ENCODE data around the gene DOCK8. TPM values are rescaled to one million over a fixed set of nuclear protein-coding genes. Genes with fewer than 3 reads are reported as not detected.

DOCK8 gene
- total RNA-seq, 2 experiments from 2014 or later = 110 to 114 TPM

- no peak overlapping the region for H3K27ac Mint-ChIP-seq
- no peaks in the 10 kb centered on the region for H3K9me3 Mint-ChIP-seq
- peaks cover 40% of the 10 kb centered on the region for H3K36me3 Mint-ChIP-seq (ENCODE audit: low read depth)
- intact Hi-C loops (cut with micrococcal nuclease) = loop anchor here (5.0 kb wide), 2 partner anchors 225 to 1600 kb away; partner anchors contain the start of gene KANK1
- no peak for DNase-seq
- CTCF ChIA-PET = interaction anchor here (1.0 to 1.2 kb wide), 2 partner anchors 11 to 14 kb away, joined by 3 to 4 read pairs; no protein-coding TSS in a partner anchor
- peaks cover 34% of the 10 kb centered on the region for H3K4me1 Mint-ChIP-seq (ENCODE audit: low read depth)
- no peak overlapping the region for H3K4me3 Mint-ChIP-seq
- no peaks in the 10 kb centered on the region for H3K27me3 Mint-ChIP-seq (ENCODE audit: low read depth)
Observed at GRCh38 chr9:277601-278295, 63.1 kb downstream of the DOCK8 start.

GRCh38 chr9:278651-279050 is 64.0 kb downstream of the DOCK8 start:
- peak; percentile 78 for DNase-seq
- no peak overlapping the region for H3K4me3 Mint-ChIP-seq
- H3K4me1 Mint-ChIP-seq (ENCODE audit: low read depth) = peaks cover 42% of the 10 kb centered on the region
- intact Hi-C loops (cut with micrococcal nuclease) = loop anchor here (5.0 kb wide), 2 partner anchors 224 to 1599 kb away; partner anchors contain the start of gene KANK1
- no peaks in the 10 kb centered on the region for H3K27me3 Mint-ChIP-seq (ENCODE audit: low read depth)
- H3K9me3 Mint-ChIP-seq = no peaks in the 10 kb centered on the region
- CTCF ChIA-PET = no interaction called here
- H3K27ac Mint-ChIP-seq = no peak overlapping the region
- peaks cover 40% of the 10 kb centered on the region for H3K36me3 Mint-ChIP-seq (ENCODE audit: low read depth)

GRCh38 chr9:279674-280073 is 65.0 kb downstream of the DOCK8 start:
- Mint-ChIP-seq H3K36me3 (ENCODE audit: low read depth) (peaks cover 40% of the 10 kb centered on the region), H3K4me1 (ENCODE audit: low read depth) (peaks cover 51% of the 10 kb centered on the region), H3K4me3 (no peak overlapping the region), H3K9me3 (no peaks in the 10 kb centered on the region), H3K27me3 (ENCODE audit: low read depth) (no peaks in the 10 kb centered on the region), H3K27ac (peak overlapping the region; percentile 6)
- DNase-seq = peak; percentile 40
- CTCF ChIA-PET = interaction anchor here (1.5 kb wide), 1 partner anchor 103 kb away, joined by 3 read pairs; no protein-coding TSS in a partner anchor
- intact Hi-C loops (cut with micrococcal nuclease) = loop anchor here (5.0 kb wide), 3 partner anchors 223 to 1598 kb away; partner anchors contain the start of gene KANK1

- Mint-ChIP-seq H3K27me3 (ENCODE audit: low read depth) (no peaks in the 10 kb centered on the region), H3K9me3 (no peaks in the 10 kb centered on the region), H3K4me1 (ENCODE audit: low read depth) (peaks cover 47% of the 10 kb centered on the region), H3K36me3 (ENCODE audit: low read depth) (peaks cover 36% of the 10 kb centered on the region), H3K27ac (peak overlapping the region; percentile 87), H3K4me3 (peak overlapping the region; percentile 70)
- peak; percentile 58 for DNase-seq
- intact Hi-C loops (cut with micrococcal nuclease) = loop anchor here (1.0 to 5.0 kb wide), 3 partner anchors 10 to 355 kb away; no protein-coding TSS in a partner anchor
- CTCF ChIA-PET = no interaction called here
Observed at GRCh38 chr9:281741-282645, 67.3 kb downstream of the DOCK8 start.

GRCh38 chr9:286071-286740 is 71.5 kb downstream of the DOCK8 start:
- H3K27ac Mint-ChIP-seq = no peak overlapping the region
- H3K9me3 Mint-ChIP-seq = no peaks in the 10 kb centered on the region

GRCh38 chr9:289121-289520 is 74.5 kb downstream of the DOCK8 start:
- CTCF ChIA-PET = interaction anchor here (1.1 to 1.5 kb wide), 2 partner anchors 10 to 74 kb away, joined by 3 read pairs; no protein-coding TSS in a partner anchor
- no peak for DNase-seq
- H3K9me3 Mint-ChIP-seq = no peaks in the 10 kb centered on the region
- intact Hi-C loops (cut with micrococcal nuclease) = no loop called here
- H3K27me3 Mint-ChIP-seq (ENCODE audit: low read depth) = no peaks in the 10 kb centered on the region
- no peak overlapping the region for H3K27ac Mint-ChIP-seq
- peaks cover 47% of the 10 kb centered on the region for H3K4me1 Mint-ChIP-seq (ENCODE audit: low read depth)
- no peak overlapping the region for H3K4me3 Mint-ChIP-seq
- peaks cover 46% of the 10 kb centered on the region for H3K36me3 Mint-ChIP-seq (ENCODE audit: low read depth)

More at GRCh38 chr9:286071-286740, 71.5 kb downstream of the DOCK8 start:
- Mint-ChIP-seq H3K36me3 (ENCODE audit: low read depth) (peaks cover 53% of the 10 kb centered on the region), H3K27me3 (ENCODE audit: low read depth) (no peaks in the 10 kb centered on the region), H3K4me1 (ENCODE audit: low read depth) (peaks cover 64% of the 10 kb centered on the region), H3K4me3 (no peak overlapping the region)
- intact Hi-C loops (cut with micrococcal nuclease) = no loop called here
- no peak for DNase-seq
- CTCF ChIA-PET = no interaction called here

GRCh38 chr9:292915-293314 is 78.2 kb downstream of the DOCK8 start:
- H3K4me1 Mint-ChIP-seq (ENCODE audit: low read depth) = peaks cover 51% of the 10 kb centered on the region

GRCh38 chr9:295576-295975 is 80.9 kb downstream of the DOCK8 start:
- H3K4me1 Mint-ChIP-seq (ENCODE audit: low read depth) = peaks cover 44% of the 10 kb centered on the region
- no peaks in the 10 kb centered on the region for H3K9me3 Mint-ChIP-seq
- intact Hi-C loops (cut with micrococcal nuclease) = no loop called here

More at GRCh38 chr9:292915-293314, 78.2 kb downstream of the DOCK8 start:
- Mint-ChIP-seq H3K36me3 (ENCODE audit: low read depth) (peaks cover 35% of the 10 kb centered on the region), H3K9me3 (no peaks in the 10 kb centered on the region), H3K27me3 (ENCODE audit: low read depth) (no peaks in the 10 kb centered on the region), H3K27ac (no peak overlapping the region), H3K4me3 (no peak overlapping the region)
- intact Hi-C loops (cut with micrococcal nuclease) = no loop called here
- DNase-seq = no peak
- CTCF ChIA-PET = interaction anchor here (1.3 to 1.4 kb wide), 2 partner anchors 15 to 34 kb away, joined by 3 read pairs; no protein-coding TSS in a partner anchor

GRCh38 chr9:296411-296810 is 81.7 kb downstream of the DOCK8 start:
- H3K27ac Mint-ChIP-seq = no peak overlapping the region
- H3K4me3 Mint-ChIP-seq = no peak overlapping the region

More at GRCh38 chr9:295576-295975, 80.9 kb downstream of the DOCK8 start:
- CTCF ChIA-PET = interaction anchor here (0.6 to 1.3 kb wide), 2 partner anchors 11 to 113 kb away, joined by 3 to 4 read pairs; no protein-coding TSS in a partner anchor
- H3K27me3 Mint-ChIP-seq (ENCODE audit: low read depth) = no peaks in the 10 kb centered on the region
- peaks cover 30% of the 10 kb centered on the region for H3K36me3 Mint-ChIP-seq (ENCODE audit: low read depth)
- no peak overlapping the region for H3K4me3 Mint-ChIP-seq
- no peak for DNase-seq
- no peak overlapping the region for H3K27ac Mint-ChIP-seq

GRCh38 chr9:297104-297972 is 82.7 kb downstream of the DOCK8 start:
- Mint-ChIP-seq H3K27me3 (ENCODE audit: low read depth) (no peaks in the 10 kb centered on the region), H3K4me1 (ENCODE audit: low read depth) (peaks cover 45% of the 10 kb centered on the region), H3K4me3 (no peak overlapping the region), H3K36me3 (ENCODE audit: low read depth) (peaks cover 31% of the 10 kb centered on the region), H3K9me3 (no peaks in the 10 kb centered on the region), H3K27ac (peak overlapping the region; percentile 36)
- CTCF ChIA-PET = interaction anchor here (0.6 kb wide), 1 partner anchor 50 kb away, joined by 3 read pairs; no protein-coding TSS in a partner anchor
- intact Hi-C loops (cut with micrococcal nuclease) = loop anchor here (2.0 kb wide), 1 partner anchor 15 kb away; no protein-coding TSS in a partner anchor
- peak; percentile 25 for DNase-seq

More at GRCh38 chr9:296411-296810, 81.7 kb downstream of the DOCK8 start:
- H3K36me3 Mint-ChIP-seq (ENCODE audit: low read depth) = peaks cover 31% of the 10 kb centered on the region
- no peaks in the 10 kb centered on the region for H3K9me3 Mint-ChIP-seq
- H3K4me1 Mint-ChIP-seq (ENCODE audit: low read depth) = peaks cover 45% of the 10 kb centered on the region
- intact Hi-C loops (cut with micrococcal nuclease) = loop anchor here (2.0 kb wide), 1 partner anchor 14 kb away; no protein-coding TSS in a partner anchor
- CTCF ChIA-PET = interaction anchor here (1.3 kb wide), 1 partner anchor 10 kb away, joined by 3 read pairs; no protein-coding TSS in a partner anchor
- no peak for DNase-seq
- H3K27me3 Mint-ChIP-seq (ENCODE audit: low read depth) = no peaks in the 10 kb centered on the region

- no peak overlapping the region for H3K4me3 Mint-ChIP-seq
- H3K27ac Mint-ChIP-seq = no peak overlapping the region
- CTCF ChIA-PET = no interaction called here
- peaks cover 32% of the 10 kb centered on the region for H3K36me3 Mint-ChIP-seq (ENCODE audit: low read depth)
- no peak for DNase-seq
- H3K27me3 Mint-ChIP-seq (ENCODE audit: low read depth) = no peaks in the 10 kb centered on the region
- no peaks in the 10 kb centered on the region for H3K9me3 Mint-ChIP-seq
- intact Hi-C loops (cut with micrococcal nuclease) = no loop called here
- H3K4me1 Mint-ChIP-seq (ENCODE audit: low read depth) = peaks cover 3% of the 10 kb centered on the region
Observed at GRCh38 chr9:303502-303901, 88.8 kb downstream of the DOCK8 start.

All from activated naive CD4-positive, alpha-beta T cell treated with anti-CD3 and anti-CD28 coated beads for 36 hours (primary cell).